Mesothelial cell of epicardium (in vitro differentiated cells): ENCODE data around the gene RALGPS1. TPM values are rescaled to one million over a fixed set of nuclear protein-coding genes. Genes with fewer than 3 reads are reported as not detected.

Experiments used
- DNase-seq, 2 experiments: peaks; one replicate each; pipeline ENCODE4 v3.0.0; 2021; ENCODE audit warnings: low spot score in 2 of 2; ENCODE audit not compliant: unreplicated experiment in 2 of 2
- H3K27ac Mint-ChIP-seq: 2 replicates; pipeline ENCODE4 v1.8.0; 2021; ENCODE audit warnings: mixed read lengths
- H3K27me3 Mint-ChIP-seq: 2 replicates; pipeline ENCODE4 v1.8.0; 2021; ENCODE audit warnings: low read depth, mixed read lengths
- H3K36me3 Mint-ChIP-seq: 2 replicates; pipeline ENCODE4 v1.8.0; 2021; ENCODE audit warnings: mixed read lengths
- H3K4me1 Mint-ChIP-seq: 2 replicates; pipeline ENCODE4 v1.8.0; 2021; ENCODE audit warnings: mixed read lengths
- H3K4me3 Mint-ChIP-seq: 2 replicates; pipeline ENCODE4 v1.8.0; 2021; ENCODE audit warnings: mild to moderate bottlenecking, moderate library complexity, mixed read lengths
- H3K9me3 Mint-ChIP-seq: 2 replicates; pipeline ENCODE4 v1.8.0; 2021; ENCODE audit warnings: mixed read lengths
- CTCF ChIP-seq: fragments of 200-600 bp; sonication (generic); IDR thresholded peaks from one replicate; pipeline ENCODE4 v1.5.0; 2021; ENCODE audit warnings: antibody characterized with exemption; ENCODE audit not compliant: unreplicated experiment
- total RNA-seq: library from RNA; stranded (reverse); gene quantifications from 3 replicates; pipeline ENCODE4 v1.2.1, GENCODE V29; 2021

The RALGPS1 gene
- total RNA-seq, 1 donor from 2014 or later: 25.6 TPM

- Mint-ChIP-seq H3K36me3 (no peaks in the 10 kb centered on the region), H3K27me3 (no peaks in the 10 kb centered on the region), H3K4me3 (no peak overlapping the region), H3K9me3 (no peaks in the 10 kb centered on the region), H3K27ac (no peak overlapping the region), H3K4me1 (peaks cover 20% of the 10 kb centered on the region)
- TF ChIP-seq CTCF: no peak
- DNase-seq: no peak
Observed at GRCh38 chr9:127050152-127050551, 135.6 kb downstream of the RALGPS1 start.

GRCh38 chr9:127050591-127051001 is 136.0 kb downstream of the RALGPS1 start:
- H3K36me3 Mint-ChIP-seq: no peaks in the 10 kb centered on the region
- H3K27me3 Mint-ChIP-seq: no peaks in the 10 kb centered on the region
- H3K4me1 Mint-ChIP-seq: peaks cover 20% of the 10 kb centered on the region
- no peak overlapping the region for H3K27ac Mint-ChIP-seq
- no peak for DNase-seq
- no peak for TF ChIP-seq CTCF
- H3K4me3 Mint-ChIP-seq: no peak overlapping the region
- no peaks in the 10 kb centered on the region for H3K9me3 Mint-ChIP-seq

- Mint-ChIP-seq H3K36me3 (no peaks in the 10 kb centered on the region), H3K27ac (no peak overlapping the region), H3K27me3 (no peaks in the 10 kb centered on the region), H3K4me1 (peaks cover 20% of the 10 kb centered on the region), H3K9me3 (no peaks in the 10 kb centered on the region), H3K4me3 (no peak overlapping the region)
- no peak for TF ChIP-seq CTCF
- DNase-seq: no peak
Observed at GRCh38 chr9:127051881-127052595, 137.5 kb downstream of the RALGPS1 start.

GRCh38 chr9:127053057-127053821 is 138.7 kb downstream of the RALGPS1 start:
- Mint-ChIP-seq H3K4me3 (no peak overlapping the region), H3K36me3 (no peaks in the 10 kb centered on the region), H3K9me3 (no peaks in the 10 kb centered on the region), H3K27ac (peak overlapping the region; percentile 73), H3K27me3 (no peaks in the 10 kb centered on the region), H3K4me1 (peaks cover 22% of the 10 kb centered on the region)
- TF ChIP-seq CTCF: no peak
- no peak for DNase-seq

GRCh38 chr9:127053960-127054359 is 139.4 kb downstream of the RALGPS1 start:
- no peak for DNase-seq
- H3K4me3 Mint-ChIP-seq: no peak overlapping the region
- H3K9me3 Mint-ChIP-seq: no peaks in the 10 kb centered on the region
- H3K27me3 Mint-ChIP-seq: no peaks in the 10 kb centered on the region
- peak overlapping the region; percentile 73 for H3K27ac Mint-ChIP-seq
- H3K4me1 Mint-ChIP-seq: peaks cover 22% of the 10 kb centered on the region
- H3K36me3 Mint-ChIP-seq: no peaks in the 10 kb centered on the region
- TF ChIP-seq CTCF: no peak
